Osteocyte (in vitro differentiated cells): ENCODE data around the gene XIRP2. TPM values are rescaled to one million over a fixed set of nuclear protein-coding genes. Genes with fewer than 3 reads are reported as not detected.
"Not testable (repeated sequence)": the region's sequence is repeated elsewhere in the genome, so short reads cannot be mapped to it uniquely, and the experiment has no call there.

Experiments
- DNase-seq: peaks from one replicate; pipeline ENCODE4 v3.0.0; 2021; ENCODE audit warnings: mixed read lengths; ENCODE audit not compliant: unreplicated experiment; ENCODE audit errors: extremely low spot score
- H3K27ac Mint-ChIP-seq: one replicate; pipeline ENCODE4 v1.8.0; 2021; ENCODE audit warnings: mild to moderate bottlenecking, mixed read lengths; ENCODE audit not compliant: unreplicated experiment
- H3K27me3 Mint-ChIP-seq: one replicate; pipeline ENCODE4 v1.8.0; 2021; ENCODE audit warnings: mixed read lengths; ENCODE audit not compliant: unreplicated experiment
- H3K36me3 Mint-ChIP-seq: one replicate; pipeline ENCODE4 v1.8.0; 2021; ENCODE audit warnings: mixed read lengths; ENCODE audit not compliant: unreplicated experiment
- H3K4me1 Mint-ChIP-seq: one replicate; pipeline ENCODE4 v1.8.0; 2021; ENCODE audit warnings: mixed read lengths; ENCODE audit not compliant: unreplicated experiment
- H3K4me3 Mint-ChIP-seq: one replicate; pipeline ENCODE4 v1.8.0; 2021; ENCODE audit warnings: mild to moderate bottlenecking, moderate library complexity, mixed read lengths; ENCODE audit not compliant: unreplicated experiment
- H3K9me3 Mint-ChIP-seq: one replicate; pipeline ENCODE4 v1.8.0; 2021; ENCODE audit warnings: mixed read lengths; ENCODE audit not compliant: unreplicated experiment
- CTCF ChIP-seq: fragments of 200-600 bp; sonication (generic); IDR thresholded peaks from 2 replicates; pipeline ENCODE4 v1.5.0; 2021; ENCODE audit warnings: antibody characterized with exemption, mild to moderate bottlenecking, moderate library complexity
- total RNA-seq: library from RNA; stranded (reverse); gene quantifications from 2 replicates; pipeline ENCODE4 v1.2.1, GENCODE V29; 2021

Gene XIRP2
- total RNA-seq, 1 donor from 2014 or later: 0.08 TPM

- H3K4me1 Mint-ChIP-seq: no peaks in the 10 kb centered on the region
- TF ChIP-seq CTCF: no peak
- H3K4me3 Mint-ChIP-seq: no peak overlapping the region
- no peak for DNase-seq
- H3K36me3 Mint-ChIP-seq: no peaks in the 10 kb centered on the region
- no peaks in the 10 kb centered on the region for H3K9me3 Mint-ChIP-seq
- H3K27ac Mint-ChIP-seq: no peak overlapping the region
- H3K27me3 Mint-ChIP-seq: no peaks in the 10 kb centered on the region
Observed at GRCh38 chr2:167069855-167070254, 181.6 kb downstream of the XIRP2 start.

- not testable (repeated sequence) for H3K27me3 Mint-ChIP-seq
Observed at GRCh38 chr2:167075708-167076107, 187.4 kb downstream of the XIRP2 start.

DNA sequence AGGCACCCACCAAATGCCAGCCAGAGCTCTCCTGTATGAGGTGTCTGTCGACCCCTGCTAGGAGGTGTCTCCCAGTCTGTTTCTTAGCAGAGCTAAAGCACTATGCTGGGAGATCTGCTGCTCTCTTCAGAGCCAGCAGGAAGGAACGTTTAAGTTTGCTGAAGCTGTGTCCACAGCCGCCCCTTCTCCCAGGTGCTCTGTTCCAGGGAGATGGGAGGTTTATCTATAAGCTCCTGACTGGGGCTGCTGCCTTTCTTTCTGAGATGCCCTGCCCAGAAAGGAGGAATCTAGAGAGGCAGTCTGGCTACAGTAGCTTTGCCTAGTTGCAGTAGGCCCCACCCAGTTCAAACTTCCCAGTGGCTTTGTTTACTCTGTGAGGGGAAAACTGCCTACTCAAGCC, 210.7 kb downstream of the XIRP2 start:
- peaks cover 13% of the 10 kb centered on the region for H3K9me3 Mint-ChIP-seq
- not testable (repeated sequence) for H3K4me3 Mint-ChIP-seq, H3K27me3 Mint-ChIP-seq, H3K27ac Mint-ChIP-seq, H3K4me1 Mint-ChIP-seq, H3K36me3 Mint-ChIP-seq, DNase-seq

More at GRCh38 chr2:167075708-167076107, 187.4 kb downstream of the XIRP2 start:
- not testable (repeated sequence) for H3K4me3 Mint-ChIP-seq, H3K36me3 Mint-ChIP-seq, H3K9me3 Mint-ChIP-seq, H3K4me1 Mint-ChIP-seq, DNase-seq, H3K27ac Mint-ChIP-seq

- Mint-ChIP-seq H3K4me1 (peaks cover 5% of the 10 kb centered on the region), H3K4me3 (no peak overlapping the region), H3K27me3 (no peaks in the 10 kb centered on the region), H3K9me3 (peaks cover 13% of the 10 kb centered on the region), H3K36me3 (no peaks in the 10 kb centered on the region), H3K27ac (no peak overlapping the region)
- no peak for TF ChIP-seq CTCF
- DNase-seq: no peak
Observed at GRCh38 chr2:167100506-167100905, 212.2 kb downstream of the XIRP2 start.

DNA sequence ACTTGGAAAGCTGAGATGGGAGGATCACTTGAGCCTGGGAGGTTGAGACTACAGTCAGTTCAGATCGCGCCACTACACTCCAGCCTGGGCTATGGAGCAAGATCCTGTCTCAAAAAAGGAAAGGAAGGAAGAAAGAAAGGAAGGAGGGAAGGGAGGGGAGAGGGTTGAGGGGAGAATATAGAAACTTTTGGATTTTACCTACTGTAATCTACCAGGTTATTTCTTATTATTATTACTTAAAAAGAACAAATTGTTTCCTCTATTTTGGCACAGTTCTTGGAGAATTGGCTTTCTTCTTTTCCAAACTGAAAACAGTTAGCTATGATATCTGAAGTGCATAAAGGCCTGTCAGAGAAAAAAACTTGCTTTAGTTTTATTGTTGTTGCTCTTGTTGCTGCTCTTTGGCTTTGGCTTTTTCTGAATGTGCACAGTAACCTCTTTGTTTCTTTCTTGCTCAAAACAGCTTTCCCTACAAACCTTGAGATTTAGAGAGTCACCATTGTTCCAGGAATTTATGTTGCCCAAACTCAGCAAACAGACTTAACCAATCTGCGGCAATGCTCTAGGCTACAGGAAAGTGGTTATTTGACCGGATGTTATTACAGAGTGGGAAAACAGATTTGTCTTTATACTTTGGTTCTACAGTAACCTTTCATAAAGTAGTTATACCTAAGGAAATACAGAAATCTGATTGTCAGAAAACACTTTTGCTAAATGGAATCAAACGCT, 214.9 kb downstream of the XIRP2 start:
- no peaks in the 10 kb centered on the region for H3K27me3 Mint-ChIP-seq
- H3K4me1 Mint-ChIP-seq: peaks cover 5% of the 10 kb centered on the region
- H3K36me3 Mint-ChIP-seq: no peaks in the 10 kb centered on the region
- no peak overlapping the region for H3K27ac Mint-ChIP-seq
- TF ChIP-seq CTCF: no peak
- H3K9me3 Mint-ChIP-seq: peaks cover 4% of the 10 kb centered on the region
- no peak for DNase-seq
- no peak overlapping the region for H3K4me3 Mint-ChIP-seq

- Mint-ChIP-seq H3K27ac (no peak overlapping the region), H3K4me3 (no peak overlapping the region), H3K4me1 (peaks cover 5% of the 10 kb centered on the region), H3K9me3 (peaks cover 4% of the 10 kb centered on the region), H3K27me3 (no peaks in the 10 kb centered on the region), H3K36me3 (no peaks in the 10 kb centered on the region)
- no peak for DNase-seq
- TF ChIP-seq CTCF: no peak
Observed at GRCh38 chr2:167103757-167104133, 215.5 kb downstream of the XIRP2 start.
